C1 segment of cervical spinal cord (tissue), 14 donors: ENCODE results near the gene ERC2.
"Not testable (repeated sequence)": the region's sequence is repeated elsewhere in the genome, so short reads cannot be mapped to it uniquely, and the experiment has no call there.

Source experiments
- DNase-seq, 14 donors: peaks; one replicate each; lab custom pipeline; 2025; lab: John Stamatoyannopoulos, UW

Gene ERC2

DNA sequence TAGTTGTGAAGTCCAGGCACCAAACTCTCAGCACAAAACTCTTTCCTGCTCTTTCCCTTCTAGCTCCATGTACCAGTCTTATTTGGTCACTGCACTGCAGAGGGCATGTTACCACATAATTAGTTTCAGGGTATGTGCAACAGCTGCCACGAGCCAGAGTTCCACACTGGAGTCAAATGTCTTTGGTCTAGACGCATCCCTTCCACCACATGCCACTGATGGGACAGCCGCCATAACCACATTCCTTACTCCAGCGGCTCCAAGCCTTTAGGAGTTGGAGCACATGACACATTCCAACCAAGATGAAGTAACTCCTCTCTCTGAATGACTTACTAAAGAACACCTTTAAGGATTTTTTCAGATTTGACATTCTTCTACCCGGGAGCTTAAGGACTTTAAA lies 153.4 kb downstream of the ERC2 start:
- DNase-seq: no peak

DNA sequence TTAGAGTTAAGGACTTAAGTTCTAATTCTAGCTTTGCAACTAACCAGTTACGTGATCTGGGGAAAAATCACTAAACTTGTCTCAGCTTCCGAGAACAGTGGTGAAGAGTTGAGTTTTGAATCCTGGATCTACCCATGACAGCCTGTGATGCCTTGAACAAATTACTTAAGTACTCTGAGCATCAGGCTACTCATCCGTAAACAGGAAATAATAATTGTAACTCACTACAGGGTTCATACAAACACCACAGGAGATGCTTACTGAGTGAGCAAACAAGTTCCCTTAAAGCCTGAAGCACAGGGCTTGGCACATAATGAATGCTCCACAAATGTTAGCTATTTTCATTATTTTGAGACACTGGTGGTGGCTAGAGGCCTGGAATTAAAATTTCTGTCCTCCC lies 158.8 kb downstream of the ERC2 start:
- no peak for DNase-seq

DNA sequence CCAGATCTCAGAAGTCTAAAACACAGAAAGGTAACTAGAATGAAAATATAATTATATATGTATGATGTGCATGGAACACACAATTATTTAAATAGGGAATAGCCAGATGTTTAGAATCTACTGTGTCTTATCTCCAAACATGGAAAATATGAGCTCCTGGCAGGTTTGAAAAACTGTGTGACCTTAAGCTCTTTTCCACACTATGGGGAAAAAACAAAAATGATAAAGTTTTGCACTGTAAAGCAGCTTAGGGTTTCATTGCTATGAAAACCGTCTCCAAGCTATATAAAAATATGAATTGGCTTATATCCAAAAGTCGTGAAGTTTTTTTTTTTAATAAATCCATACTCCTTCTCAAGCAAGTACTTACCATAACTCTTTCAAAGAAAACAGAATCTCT lies 159.8 kb downstream of the ERC2 start:
- DNase-seq: no peak

DNA sequence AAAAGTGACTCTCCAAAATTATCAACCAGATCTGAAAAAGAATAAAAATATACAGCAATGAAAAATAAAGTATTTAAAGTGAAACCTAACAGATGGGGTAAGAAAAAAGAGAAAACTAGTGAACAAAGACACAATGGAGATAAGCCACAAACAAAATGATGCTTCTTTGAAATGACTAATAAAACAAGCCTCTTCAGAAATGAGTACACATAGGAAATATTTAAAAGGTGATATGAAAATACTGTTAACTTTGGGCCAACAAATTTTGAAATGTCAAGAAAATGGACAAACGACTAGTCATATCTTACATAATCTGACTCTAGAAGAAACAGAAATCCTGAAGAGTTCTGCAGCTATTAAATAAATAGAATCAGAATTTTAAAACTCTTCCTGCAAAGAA lies 164.2 kb downstream of the ERC2 start:
- DNase-seq: no peak

DNA sequence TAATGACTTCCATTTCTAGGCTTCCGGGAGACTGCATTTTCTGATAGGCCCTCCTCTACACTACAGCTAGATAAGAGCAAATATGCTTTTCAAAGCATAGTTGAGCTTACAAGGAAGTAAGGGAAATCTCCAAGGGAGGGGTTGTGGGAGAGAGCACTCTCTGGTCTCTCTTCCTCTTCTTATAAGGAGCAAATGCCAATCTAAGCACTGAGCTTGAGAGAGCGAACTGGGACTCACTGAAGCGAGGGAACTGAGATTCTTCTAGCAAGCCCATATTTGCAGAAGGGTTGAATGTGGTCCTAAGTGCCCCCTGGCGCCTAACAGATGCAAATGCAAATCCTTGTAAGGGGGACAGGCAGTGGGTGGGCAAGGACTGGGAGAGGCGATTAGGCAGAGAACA lies 164.8 kb downstream of the ERC2 start:
- DNase-seq: peak in 6 of 14 donors; percentile 1 to 21 (median 10)

DNA sequence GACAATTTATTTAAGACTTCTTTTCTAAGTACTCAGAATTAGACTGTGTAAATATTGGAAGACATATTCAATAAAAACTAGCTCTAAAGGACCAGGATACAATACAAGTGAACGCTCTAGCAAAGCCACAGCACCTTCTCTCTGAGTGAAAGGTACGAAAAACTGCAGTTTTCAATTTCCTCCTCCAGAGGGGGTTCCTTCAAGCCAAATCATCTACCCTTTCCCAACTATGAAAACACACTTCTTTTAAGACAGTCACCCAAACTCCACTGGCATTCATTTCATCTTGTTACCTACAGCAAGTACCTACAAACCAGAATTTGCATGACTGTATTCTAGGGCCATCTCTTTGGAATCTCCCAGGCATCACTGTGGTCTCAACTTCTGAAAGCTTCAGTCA lies 165.8 kb downstream of the ERC2 start:
- DNase-seq: no peak

DNA sequence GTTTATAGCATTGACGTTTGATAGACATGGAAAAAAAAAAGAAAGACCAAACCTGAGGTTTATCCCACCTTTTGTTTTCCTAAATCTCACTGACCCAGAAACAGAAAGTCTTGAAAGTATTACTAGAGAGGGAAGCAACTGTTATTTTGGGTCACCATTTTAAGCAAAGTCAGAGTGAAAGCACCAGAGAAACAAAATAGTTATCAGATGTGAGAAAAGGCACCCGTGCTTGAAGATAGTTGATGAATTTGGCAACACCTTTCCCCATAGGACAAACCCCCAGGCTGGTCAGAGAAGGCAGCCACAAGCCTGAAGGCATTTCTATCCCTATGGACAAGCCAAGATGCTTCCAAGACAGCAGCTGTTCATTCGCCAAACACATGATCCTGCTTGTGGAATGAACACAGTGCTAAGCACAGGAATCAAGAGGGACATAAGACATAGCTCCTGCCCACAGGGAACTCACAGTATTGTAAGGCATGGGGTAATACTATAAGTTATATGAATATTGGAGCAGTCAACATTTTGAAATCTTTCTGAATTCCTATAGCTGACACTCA lies 170.9 kb downstream of the ERC2 start:
- no peak for DNase-seq

DNA sequence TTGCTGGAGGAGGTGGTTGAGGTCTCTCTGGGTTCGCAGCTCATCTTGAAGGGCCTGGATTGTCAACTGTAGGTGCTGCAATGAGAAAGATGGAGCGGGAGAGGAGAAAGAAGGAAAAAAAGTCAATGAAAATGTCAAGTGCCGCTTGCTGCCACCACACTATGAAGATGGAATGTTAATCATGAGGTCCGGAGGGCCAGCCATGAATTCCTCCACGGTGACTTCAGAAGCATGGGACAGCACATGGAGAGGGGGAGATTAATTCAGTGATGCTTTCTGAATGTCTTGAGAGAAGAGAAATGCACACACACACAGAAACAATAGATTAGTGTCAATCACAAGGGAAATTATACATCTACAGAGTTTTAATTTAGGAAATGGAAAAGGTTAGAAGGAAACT lies 171.9 kb downstream of the ERC2 start:
- no peak for DNase-seq

DNA sequence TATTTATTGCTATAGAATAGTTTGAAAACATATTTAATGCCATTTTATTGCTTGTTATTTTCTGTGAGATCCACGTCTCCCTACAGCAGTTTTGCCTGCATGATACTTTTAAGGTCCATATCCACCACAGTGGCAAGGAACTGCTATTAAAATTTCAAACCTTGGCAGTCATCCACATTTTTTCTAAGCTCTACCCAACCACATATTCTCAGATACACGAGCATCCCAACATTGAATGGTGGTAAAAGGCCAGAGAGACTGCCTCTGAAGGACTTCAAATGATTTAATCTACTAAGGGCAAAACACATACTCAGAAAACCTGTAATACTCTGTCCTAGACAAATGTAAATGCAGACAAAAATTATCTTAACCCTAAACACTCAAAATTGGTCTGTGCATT lies 173.1 kb downstream of the ERC2 start:
- no peak for DNase-seq

DNA sequence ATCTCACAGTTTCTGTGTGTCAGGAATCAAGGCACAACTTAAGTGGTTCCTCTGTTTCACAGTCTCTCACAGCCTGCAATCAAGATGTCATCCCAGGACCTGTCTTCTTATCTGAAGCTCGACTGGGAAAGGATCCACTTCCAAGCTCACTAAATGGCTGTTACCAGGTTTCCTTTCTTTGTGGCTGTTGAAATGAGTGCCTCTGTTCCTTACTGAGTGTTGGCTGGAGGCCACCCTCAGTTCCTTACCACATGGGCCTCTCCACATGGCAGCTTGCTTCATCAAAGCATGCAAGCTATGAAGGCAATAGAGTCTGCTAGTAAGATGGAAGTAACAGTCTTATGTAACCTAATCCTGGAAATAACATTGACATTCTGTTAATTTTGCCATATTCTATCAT lies 174.0 kb downstream of the ERC2 start:
- DNase-seq: peak in 1 of 14 donors; percentile 28

DNA sequence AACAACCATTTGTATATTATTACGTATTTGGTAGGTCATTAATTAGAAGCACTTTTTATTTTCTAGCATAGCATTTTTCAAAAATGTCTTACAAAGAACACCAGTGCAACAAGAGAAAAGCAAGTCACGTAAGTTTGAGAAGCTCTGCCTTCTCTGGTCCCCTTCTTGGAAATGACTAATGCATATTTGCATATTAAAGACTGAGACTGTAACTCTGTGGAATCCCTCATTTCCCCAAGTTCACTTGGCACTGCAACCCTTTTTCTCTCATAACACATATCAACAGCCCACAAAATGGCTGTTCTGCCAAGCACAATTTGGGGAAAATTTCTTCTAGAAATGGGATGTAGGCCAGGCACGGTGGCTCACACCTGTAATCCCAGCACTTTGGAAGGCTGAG lies 176.3 kb downstream of the ERC2 start:
- no peak for DNase-seq

DNA sequence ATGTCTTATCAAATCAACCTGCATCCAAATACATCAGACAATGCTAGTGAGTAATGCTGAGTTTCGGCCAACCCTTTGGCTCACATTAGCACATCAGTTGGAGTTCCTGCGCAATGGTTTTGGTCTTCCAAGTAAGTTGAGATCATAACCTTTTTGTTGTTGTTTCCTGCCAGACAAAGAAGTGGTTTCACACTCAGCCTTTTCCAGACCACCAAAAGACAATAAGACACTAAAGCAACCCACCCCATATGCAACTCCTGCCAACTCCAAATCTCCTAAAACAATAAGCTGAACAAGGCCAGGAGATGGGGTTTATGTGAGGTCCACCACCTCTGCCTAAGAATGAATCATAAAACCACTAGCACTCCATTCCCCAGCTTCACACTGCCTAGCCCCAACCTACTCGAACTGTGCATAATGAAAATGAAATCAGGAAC lies 177.0 kb downstream of the ERC2 start:
- DNase-seq: no peak

DNA sequence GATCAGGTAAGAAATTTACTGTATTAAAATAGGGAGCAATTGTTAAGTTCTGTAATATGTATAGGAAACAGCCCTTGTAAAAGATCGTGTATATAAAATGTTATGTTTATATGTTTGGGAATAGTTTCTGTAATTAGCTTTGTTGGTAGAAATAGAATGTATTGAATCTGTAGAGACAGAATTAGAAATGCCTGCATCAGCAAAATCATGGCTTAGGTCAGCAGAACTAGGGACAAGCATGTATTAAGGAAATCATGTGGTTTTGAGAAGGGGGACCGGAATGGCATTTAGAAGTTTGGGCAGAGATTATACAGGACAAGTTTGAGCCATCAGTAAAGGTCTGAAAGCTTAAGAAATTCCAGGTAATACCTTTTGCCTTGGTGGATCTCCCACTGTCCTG lies 177.9 kb downstream of the ERC2 start:
- DNase-seq: no peak

DNA sequence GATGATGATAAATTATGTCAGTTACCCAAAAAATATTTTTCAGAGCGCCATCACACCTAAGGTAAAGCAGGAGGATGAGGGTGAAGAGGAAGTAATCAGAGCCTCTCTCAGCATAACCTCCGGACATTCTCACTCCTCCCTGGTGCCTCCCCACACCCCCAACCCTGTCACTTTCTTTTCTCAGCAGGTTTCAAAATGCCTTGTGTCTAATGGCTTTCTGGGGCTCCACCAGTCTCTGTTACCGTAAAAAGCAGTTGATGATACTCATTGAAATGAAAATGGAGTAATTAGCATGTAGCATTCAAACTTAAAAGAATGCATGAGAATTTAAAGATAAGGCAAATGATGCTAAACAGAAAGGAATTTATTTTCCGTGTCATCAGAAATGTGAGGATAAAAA lies 180.0 kb downstream of the ERC2 start:
- no peak for DNase-seq

DNA sequence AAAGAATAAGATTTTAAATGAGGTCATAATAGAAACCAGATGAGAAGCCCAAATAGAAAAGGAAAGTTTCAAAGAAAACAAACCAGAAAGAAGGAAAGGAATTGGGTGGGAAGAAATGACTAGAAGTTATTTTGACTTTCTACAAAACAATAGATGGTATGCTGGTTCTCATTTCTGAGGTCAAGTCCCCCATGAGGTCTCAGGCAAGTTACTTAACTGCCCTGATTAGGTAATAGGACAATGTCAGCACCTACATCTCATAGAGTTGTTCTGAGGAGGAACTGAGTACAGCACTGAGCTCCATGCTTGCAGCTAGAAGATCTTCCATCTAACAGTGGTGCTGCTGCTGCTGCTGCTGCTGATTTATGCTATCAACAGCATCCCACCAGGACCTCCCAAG lies 185.9 kb downstream of the ERC2 start:
- DNase-seq: no peak

DNA sequence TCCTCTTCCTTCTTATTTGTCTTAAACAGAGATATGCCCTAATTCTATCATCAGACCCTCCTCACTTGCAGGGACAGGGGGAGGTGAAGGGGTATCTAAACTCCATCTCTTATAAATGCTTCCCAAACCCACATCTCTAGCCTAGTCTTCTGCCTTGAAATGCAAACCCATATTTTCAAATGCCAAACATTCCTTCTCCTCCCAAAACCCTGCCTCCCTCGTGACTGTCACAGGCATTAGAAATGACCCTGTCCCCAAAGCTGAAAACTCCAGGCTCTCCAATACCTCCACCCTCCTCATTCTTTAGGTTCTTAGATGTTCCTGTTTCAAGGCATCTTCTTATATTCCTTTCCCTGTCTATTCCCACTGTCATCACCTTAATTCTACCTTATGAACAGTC lies 191.0 kb downstream of the ERC2 start:
- no peak for DNase-seq

DNA sequence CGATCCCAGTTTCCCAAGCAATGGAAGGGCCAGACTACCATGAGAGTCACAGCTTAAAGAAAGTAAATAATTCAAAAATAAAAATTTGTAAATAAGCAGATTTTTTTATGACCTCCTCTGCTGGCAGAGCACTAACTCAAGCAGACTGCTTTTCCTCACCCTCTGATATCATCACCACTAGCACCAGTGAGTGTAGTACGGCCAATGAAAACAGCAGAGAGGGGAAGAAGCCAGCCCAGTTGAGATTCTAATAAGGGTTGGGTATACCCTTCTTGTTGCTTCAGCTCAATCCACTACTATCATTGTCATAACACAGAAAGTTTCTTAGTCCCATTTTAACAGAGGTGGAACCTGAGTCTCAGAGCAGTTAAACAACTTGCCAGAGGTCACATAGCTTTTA lies 193.1 kb downstream of the ERC2 start:
- no peak for DNase-seq

DNA sequence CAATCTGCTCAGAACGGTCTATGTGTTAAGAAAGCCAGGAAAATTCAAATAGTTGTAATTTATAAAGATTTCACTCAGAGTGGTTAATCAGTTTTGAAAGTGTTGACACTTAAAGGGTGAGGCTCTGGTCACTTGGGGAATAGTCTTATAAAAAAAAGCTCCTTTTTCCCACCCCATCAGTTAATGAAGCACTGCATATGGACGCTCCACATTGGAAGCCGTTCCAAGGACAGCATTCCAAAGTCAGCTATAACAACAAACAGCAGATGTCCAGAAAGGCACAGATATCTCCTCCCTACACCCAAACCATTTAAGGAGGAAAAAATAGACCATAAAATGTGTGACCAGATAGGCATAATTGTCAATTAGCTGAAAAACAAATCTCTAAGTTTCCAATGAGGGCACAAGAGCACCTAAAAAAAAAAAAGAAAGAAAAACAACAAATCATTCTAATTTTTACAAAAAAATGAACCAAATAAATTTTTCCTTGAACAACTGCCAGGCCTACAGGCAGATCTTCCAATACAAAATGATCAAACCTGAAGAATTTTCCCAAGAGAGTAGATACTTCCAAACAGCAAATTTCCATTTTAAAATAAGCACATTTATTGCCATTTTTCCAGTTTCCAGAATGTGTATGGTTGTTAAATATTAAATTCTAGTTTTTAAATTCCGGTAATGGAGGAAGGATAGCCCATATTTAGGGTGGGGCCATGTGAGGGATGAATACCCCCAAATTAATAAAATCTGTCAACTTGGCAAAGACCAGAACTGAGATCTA lies 198.3 kb downstream of the ERC2 start:
- peak in 1 of 14 donors; percentile 76 for DNase-seq

DNA sequence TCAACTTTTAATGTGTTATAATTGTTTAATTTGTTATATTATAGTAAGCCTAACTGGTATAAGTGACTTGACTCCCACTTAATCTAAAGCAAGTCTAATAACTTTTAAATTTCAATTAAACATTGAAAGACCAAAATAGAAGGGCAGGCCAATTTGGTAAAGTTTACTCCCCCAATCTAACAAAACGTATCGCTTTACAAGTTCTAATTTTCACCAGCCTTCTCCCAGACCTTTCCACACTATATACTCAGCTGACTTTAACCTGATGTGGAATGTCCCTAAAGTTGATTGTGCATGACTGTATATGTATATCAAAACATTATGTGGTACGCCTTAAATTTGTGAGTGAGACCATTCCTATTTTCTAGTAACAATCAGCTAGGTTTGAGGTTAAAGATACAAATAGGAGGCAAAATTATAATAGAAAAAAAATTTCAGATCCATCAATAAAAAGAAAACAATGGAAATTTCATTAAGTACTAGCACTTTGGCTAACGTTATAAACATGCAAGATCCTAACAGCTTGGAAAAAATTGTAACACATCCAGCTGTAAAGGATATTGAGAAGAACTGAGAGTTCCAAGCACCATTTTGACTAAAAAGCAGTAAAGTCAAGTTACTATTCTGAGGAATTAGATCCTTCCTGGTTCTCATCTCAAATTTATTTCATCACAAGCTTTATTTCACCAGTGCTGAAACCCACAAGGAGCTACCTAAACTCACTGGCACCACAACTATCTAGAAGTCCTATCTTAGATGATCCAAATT lies 199.5 kb downstream of the ERC2 start:
- DNase-seq: no peak

DNA sequence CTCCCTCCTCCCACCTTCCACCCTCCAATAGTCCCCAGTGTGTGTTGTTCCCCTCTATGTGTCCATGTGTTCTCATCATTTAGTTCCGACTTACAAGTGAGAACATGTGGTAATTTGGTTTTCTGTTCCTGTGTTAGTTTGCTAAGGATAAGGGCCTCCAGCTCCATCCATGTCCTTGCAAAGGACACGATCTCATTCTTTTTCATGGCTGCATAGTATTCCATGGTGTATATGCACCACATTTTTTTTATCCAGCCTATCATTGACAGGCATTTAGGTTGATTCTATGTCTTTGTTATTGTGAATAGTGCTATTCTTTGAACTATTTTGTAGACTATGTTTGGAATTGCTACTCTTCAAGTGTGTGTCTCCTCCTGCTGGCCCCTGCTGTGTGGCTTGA lies 206.4 kb downstream of the ERC2 start:
- not testable (repeated sequence) for DNase-seq

DNA sequence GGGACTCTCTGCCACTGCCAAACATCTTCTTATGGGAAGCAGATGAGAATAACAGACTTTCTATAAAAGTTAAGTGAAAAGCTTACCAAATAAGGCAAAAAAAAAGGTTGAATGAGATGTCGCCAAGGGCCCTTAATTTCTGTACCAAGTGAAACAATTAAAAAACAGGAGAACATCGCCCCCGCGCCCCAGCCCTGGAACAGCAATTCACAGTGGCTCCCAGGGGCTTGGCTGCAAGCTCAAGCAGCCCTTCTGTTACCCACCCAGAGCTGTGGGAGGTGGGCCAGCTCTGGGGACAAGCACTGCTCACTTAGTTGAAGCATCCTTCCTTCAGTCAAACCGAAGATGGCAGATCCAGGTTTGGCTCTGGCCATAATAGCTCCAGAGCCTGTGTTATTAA lies 208.0 kb downstream of the ERC2 start:
- DNase-seq: no peak

DNA sequence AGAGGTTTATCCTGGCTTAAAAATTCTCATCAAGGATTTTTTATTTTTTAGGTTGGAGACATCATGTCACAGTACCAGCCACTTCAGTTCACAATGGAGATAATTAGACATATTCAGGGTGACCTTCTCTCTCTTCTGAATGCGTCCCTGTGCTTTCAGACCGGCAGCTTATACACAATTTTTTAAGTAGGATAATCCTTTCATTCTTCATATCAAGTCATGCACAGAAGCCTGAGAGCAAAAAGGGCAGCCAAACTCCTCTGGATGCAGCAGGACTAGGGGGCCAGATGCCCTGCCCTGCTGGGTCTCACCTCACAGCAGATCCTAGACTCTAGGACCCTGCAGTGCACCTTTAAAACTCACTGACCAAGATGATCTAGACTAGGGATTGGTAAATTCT lies 210.4 kb downstream of the ERC2 start:
- DNase-seq: no peak

DNA sequence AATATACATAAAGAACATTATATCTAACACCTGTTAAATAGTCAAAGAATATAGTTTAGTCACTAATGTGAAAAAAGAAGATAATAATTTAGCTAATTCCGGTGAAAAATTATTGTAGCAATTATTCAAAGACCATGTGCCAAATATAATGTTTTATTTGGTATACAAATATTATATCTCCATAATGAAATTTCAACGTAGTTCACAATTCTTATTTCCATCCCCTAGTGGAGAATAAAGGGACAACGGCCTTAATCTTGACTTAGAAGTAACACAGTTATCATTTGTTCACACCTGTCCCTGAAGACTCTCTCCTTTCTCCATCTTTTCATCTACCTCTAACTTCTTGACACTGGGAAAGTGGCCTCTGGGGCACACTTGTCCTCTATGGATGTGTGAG lies 213.4 kb downstream of the ERC2 start:
- no peak for DNase-seq
